K562 (cell line): ENCODE measurements around the gene MAP7D1. TPM values are rescaled to one million over a fixed set of nuclear protein-coding genes. Genes with fewer than 3 reads are reported as not detected.

ENCODE experiments used
- ATAC-seq: fragments of 200-7000 bp; cut with Tn5 transposase; 3 replicates; pipeline ENCODE4 v1.9.1; 2020; ENCODE audit warnings: moderate library complexity
- BruUV-seq: library from RNA; stranded (reverse); fragments of 400-500 nt; replicated peaks from 2 replicates; lab custom pipeline; 2021; lab: Mats Ljungman, UMichigan
- CTCF ChIA-PET: fragments of 300-600 bp; formaldehyde crosslinking; extraction: SDS; loops from one replicate; lab custom pipeline; 2021; ENCODE audit warnings: low intra/inter-chr PET ratio; lab: Yijun Ruan, JAX
- POLR2A ChIA-PET: fragments of 300-600, 350-650 bp; sonication (Branson Sonifier 250); formaldehyde crosslinking; extraction: SDS; loops from one replicate; lab custom pipeline; 2021; ENCODE audit warnings: antibody characterized with exemption, inconsistent platforms; lab: Yijun Ruan, JAX
- DNase-seq, 4 experiments: peaks; one replicate each; pipeline versions ENCODE4 v3.0.0 to v3.0.0-alpha.2; 2011 to 2018; ENCODE audit warnings: low spot score in 3 of 4, mixed read lengths in 3 of 4; ENCODE audit errors: extremely low read depth in 1 of 4
- FAIRE-seq: peaks from 2 replicates; lab custom pipeline; 2011; peaks lifted over from hg19 to GRCh38; lab: Jason Lieb, UNC
- H2AFZ ChIP-seq: 2 replicates; pipeline ENCODE4 v1.6.0; 2011; ENCODE audit warnings: low read depth, low read length, control low read depth, inconsistent platforms
- H3K27ac ChIP-seq: fragments of 200-600 bp; 3 replicates; pipeline ENCODE4 v1.8.0; 2011; ENCODE audit warnings: low read depth, mild to moderate bottlenecking, control low read depth, inconsistent platforms, low read length, moderate library complexity, mixed read lengths; ENCODE audit errors: extremely low read depth
- H3K27me3 ChIP-seq, 2 experiments: fragments of 300-600 bp in 1 of 2; 2 replicates in 1 of 2; 3 replicates in 1 of 2; pipeline versions ENCODE4 v1.6.0 to v1.8.0; 2011; ENCODE audit warnings: inconsistent platforms in 2 of 2, low read length in 2 of 2, mild to moderate bottlenecking in 1 of 2, mixed read lengths in 1 of 2, moderate library complexity in 1 of 2; ENCODE audit not compliant: control insufficient read depth in 2 of 2, insufficient read depth in 2 of 2
- H3K36me3 ChIP-seq: fragments of 300-600 bp; 3 replicates; pipeline ENCODE4 v1.8.0; 2011; ENCODE audit warnings: mild to moderate bottlenecking, low read length, inconsistent platforms; ENCODE audit not compliant: control insufficient read depth, insufficient read depth
- H3K4me1 ChIP-seq, 2 experiments: fragments of 200-600 bp in 1 of 2; replicated peaks in 1 of 2; 2 replicates in 1 of 2; 3 replicates in 1 of 2; pipeline versions ENCODE4 v1.5.1 to v1.8.0; 2011; ENCODE audit warnings: inconsistent platforms in 2 of 2, low read length in 2 of 2, mild to moderate bottlenecking in 1 of 2, mixed read lengths in 1 of 2, moderate library complexity in 1 of 2; ENCODE audit not compliant: control insufficient read depth in 2 of 2, insufficient read depth in 2 of 2
- H3K4me2 ChIP-seq: 2 replicates; pipeline ENCODE4 v1.6.1; 2011; ENCODE audit warnings: low read length, control low read depth, inconsistent platforms, mixed read lengths; ENCODE audit not compliant: insufficient read depth
- H3K4me3 ChIP-seq: fragments of 200-600 bp; sonication (generic), shearing (Covaris generic); 2 replicates; pipeline ENCODE4 v1.5.1; 2016; ENCODE audit warnings: control low read depth, inconsistent platforms
- H3K79me2 ChIP-seq: fragments of 200-600 bp; 3 replicates; pipeline ENCODE4 v1.8.0; 2011; ENCODE audit warnings: low read length, inconsistent platforms; ENCODE audit not compliant: control insufficient read depth, insufficient read depth
- H3K9ac ChIP-seq, 2 experiments: 2 replicates each; pipeline versions ENCODE4 v1.6.0 to v1.6.1; 2011; ENCODE audit warnings: low read depth in 2 of 2, low read length in 2 of 2, control low read depth in 1 of 2, inconsistent platforms in 1 of 2, mild to moderate bottlenecking in 1 of 2, mixed read lengths in 1 of 2; ENCODE audit not compliant: insufficient read depth in 1 of 2
- H3K9me1 ChIP-seq: one replicate; pipeline ENCODE4 v1.6.0; 2011; ENCODE audit warnings: inconsistent platforms, mild to moderate bottlenecking, low read length, moderate library complexity; ENCODE audit not compliant: control insufficient read depth, insufficient read depth
- H3K9me3 ChIP-seq: replicated peaks from 2 replicates; pipeline ENCODE4 v1.5.1; 2011; ENCODE audit warnings: low read depth, low read length, inconsistent platforms; ENCODE audit not compliant: control insufficient read depth, insufficient read depth
- H4K20me1 ChIP-seq: replicated peaks from 2 replicates; pipeline ENCODE4 v1.6.1; 2011; ENCODE audit warnings: low read length, inconsistent platforms, mixed read lengths; ENCODE audit not compliant: control insufficient read depth, insufficient read depth
- ADNP ChIP-seq: fragments of 200-800 bp; sonication (Bioruptor generic); IDR thresholded peaks from 2 replicates; pipeline ENCODE4 v1.6.1; 2016; ENCODE audit warnings: missing genetic modification characterization, missing compliant biosample characterization
- ARID3A ChIP-seq: IDR thresholded peaks from 2 replicates; pipeline ENCODE4 v1.6.1; 2012; ENCODE audit warnings: low read depth, low read length, improper control_type of control experiment, borderline replicate concordance
- CEBPB ChIP-seq: fragments of 450-650 bp; IDR thresholded peaks from 2 replicates; pipeline ENCODE4 v1.6.1; 2016; ENCODE audit warnings: missing genetic modification characterization, missing compliant biosample characterization
- CTCF ChIP-seq, 3 experiments: IDR thresholded peaks in 2 of 3; conservative IDR thresholded peaks in 1 of 3; 2 replicates each; pipeline ENCODE4 v1.5.1; 2011 to 2012; ENCODE audit warnings: low read length in 3 of 3, mild to moderate bottlenecking in 3 of 3, control low read depth in 2 of 3, improper control_type of control experiment in 1 of 3, inconsistent platforms in 1 of 3, low read depth in 1 of 3, mixed read lengths in 1 of 3, moderate library complexity in 1 of 3; ENCODE audit not compliant: insufficient read depth in 2 of 3
- RAD21 ChIP-seq, 2 experiments: fragments of 250-450 bp in 1 of 2; fragments of 450-650 bp in 1 of 2; sonication (Bioruptor Pico) in 1 of 2; formaldehyde crosslinking in 1 of 2; IDR thresholded peaks in 1 of 2; conservative IDR thresholded peaks in 1 of 2; 2 replicates each; pipeline versions ENCODE4 v1.4.0 to v1.8.0; 2020 to 2022; ENCODE audit warnings: mild to moderate bottlenecking in 2 of 2, moderate library complexity in 1 of 2
- RBM14 ChIP-seq: fragments of 200-400 bp; formaldehyde crosslinking; IDR thresholded peaks from 2 replicates; pipeline ENCODE4 v1.6.1; 2018; ENCODE audit warnings: low read depth, mild to moderate bottlenecking, low read length, moderate library complexity, borderline replicate concordance; ENCODE audit not compliant: insufficient read depth
- RNF219 ChIP-seq: fragments of 250-450 bp; sonication (Bioruptor Pico); IDR thresholded peaks from 2 replicates; pipeline ENCODE4 v1.5.0; 2022; ENCODE audit warnings: mild to moderate bottlenecking
- SREBF2 ChIP-seq: sonication (generic); formaldehyde crosslinking; IDR thresholded peaks from 2 replicates; pipeline ENCODE4 v1.4.0; 2020; ENCODE audit warnings: mild to moderate bottlenecking, missing genetic modification reagents
- ZHX1 ChIP-seq: fragments of 150-350 bp; conservative IDR thresholded peaks from 2 replicates; pipeline ENCODE4 v1.6.1; 2014; ENCODE audit warnings: low read length
- ZNF121 ChIP-seq: sonication (generic); formaldehyde crosslinking; conservative IDR thresholded peaks from 2 replicates; pipeline ENCODE4 v1.8.0; 2022; ENCODE audit warnings: missing genetic modification reagents
- ZNF347 ChIP-seq: fragments of 450-650 bp; formaldehyde crosslinking; IDR thresholded peaks from 2 replicates; pipeline ENCODE4 v1.4.0; 2020; ENCODE audit warnings: low read depth, mild to moderate bottlenecking, moderate library complexity
- WGBS: fragments of 100-300 bp; shearing (Covaris generic); methylation state at CpG from one replicate; pipeline ENCODE4 v1.1.6; 2016; ENCODE audit warnings: low coverage, mixed read lengths; ENCODE audit not compliant: insufficient coverage; ENCODE audit errors: missing lambda C conversion rate; 5-methylcytosine and 5-hydroxymethylcytosine counted together
- in situ Hi-C: fragments of 300-500 bp; cut with MboI; formaldehyde crosslinking; loops from 4 replicates; pipeline ENCODE4 v1.15.0; 2018; ENCODE audit warnings: inconsistent platforms, mixed read lengths
- intact Hi-C: fragments of 100-400 bp; cut with micrococcal nuclease; formaldehyde crosslinking; loops from 2 replicates; pipeline ENCODE4 v1.14.2; 2022
- polyA plus RNA-seq, 8 experiments: library from polyadenylated mRNA; depleted of rRNA in 4 of 8; stranded (reverse) in 5 of 8; unstranded in 3 of 8; fragments of >200 nt; fragmentation: Nextera tagmentation in 2 of 8; fragmentation: Illumina TruSeq in 1 of 8; extraction: Ambion mirVana in 2 of 8; extraction: Trizol in 1 of 8; gene quantifications; 2 replicates each; pipeline versions ENCODE4 v1.2.1 to v1.2.3, GENCODE V29; 2011 to 2014; ENCODE audit warnings: inconsistent platforms in 1 of 8, missing spikeins in 1 of 8
- total RNA-seq, 7 experiments: library from RNA; depleted of rRNA in 6 of 7; stranded (reverse); fragments of >200 nt in 6 of 7; fragmentation: Illumina TruSeq in 2 of 7; extraction: Trizol in 2 of 7; gene quantifications; 2 replicates each; pipeline versions ENCODE4 v1.2.1 to v1.2.3, GENCODE V29; 2011 to 2021; ENCODE audit warnings: low replicate concordance in 1 of 7

Gene MAP7D1
- total and polyA plus RNA-seq, 9 of the 15 experiments (the other 6 are each of a cell fraction or from before 2014, with no cell fraction given) = 3.6 to 108 (median 34.5) TPM

GRCh38 chr1:36208978-36209703, 53.2 kb downstream of the MAP7D1 start:
- no TSS peak for BruUV-seq
- FAIRE-seq = no peak
- in situ Hi-C loops = no loop called here
- peak in 1 of 4 experiments; percentile 21 for DNase-seq
- H3K27ac ChIP-seq = no peak overlapping the region
- H3K9ac ChIP-seq = no peak overlapping the region
- intact Hi-C loops = no loop called here
- POLR2A ChIA-PET = interaction anchor here (0.5 to 4.9 kb wide), 4 partner anchors 8 to 1177 kb away, joined by 3 to 48 read pairs (median 4); partner anchors contain the start of genes THRAP3 and ZMYM6
- no peaks in the 10 kb centered on the region for H4K20me1 ChIP-seq
- 0 out of 3 replicates have a peak, but pooled peaks have one; percentile 14 for ATAC-seq
- H3K79me2 ChIP-seq = no peaks in the 10 kb centered on the region
- H2AFZ ChIP-seq = no peak overlapping the region
- CTCF ChIA-PET = interaction anchor here (0.7 to 0.8 kb wide), 2 partner anchors 76 to 79 kb away, joined by 3 to 4 read pairs; no protein-coding TSS in a partner anchor
- no peaks in the 10 kb centered on the region for H3K36me3 ChIP-seq
- H3K27me3 ChIP-seq = no peaks in the 10 kb centered on the region
- no peaks in the 10 kb centered on the region for H3K9me1 ChIP-seq
- H3K9me3 ChIP-seq = no peaks in the 10 kb centered on the region
- 30% methylated on average over 6 of the region's 6 CpGs for WGBS
- no peak overlapping the region for H3K4me3 ChIP-seq
- TF ChIP-seq ZNF347 (CRISPR knock-in tag) = no peak
- no peak for TF ChIP-seq SREBF2 (CRISPR knock-in tag)
- peak; percentile 93 for TF ChIP-seq ZNF121 (CRISPR knock-in tag)
- TF ChIP-seq CEBPB (tag) = peak; percentile 43
- no peak for TF ChIP-seq ADNP
- TF ChIP-seq ZHX1 = no peak
- TF ChIP-seq RNF219 = no peak
- peak in 1 of 3 experiments; percentile 19; a peak in 1 of 6 replicates for TF ChIP-seq CTCF (IDR thresholded peaks at IDR 0.05 in 2 of 3, conservative IDR thresholded peaks at IDR 0.05 in 1 of 3; ENCODE audit: insufficient read depth in 2 of 3, low read depth in 1 of 3, low read length in 3 of 3)
- TF ChIP-seq ARID3A = no peak
- TF ChIP-seq RBM14 = no peak
- TF ChIP-seq RAD21 (CRISPR knock-in tag; conservative IDR thresholded peaks at IDR 0.05 in 1 of 2, IDR thresholded peaks at IDR 0.05 in 1 of 2) = peak in 1 of 2 experiments; percentile 40; a peak in 2 of 4 replicates
- peaks cover 7 to 12% of the 10 kb centered on the region in 2 experiments; a peak in 3 of 5 replicates for H3K4me1 ChIP-seq
- no peak overlapping the region for H3K4me2 ChIP-seq
